HG03378 (cell line): ENCODE results near the gene CELSR3.

Experiments
- ATAC-seq: cut with Tn5 transposase; IDR thresholded peaks from one replicate; pipeline ENCODE4 v1.9.1; 2021; ENCODE audit warnings: mild to moderate bottlenecking, moderate library complexity; ENCODE audit not compliant: unreplicated experiment

The CELSR3 gene

DNA sequence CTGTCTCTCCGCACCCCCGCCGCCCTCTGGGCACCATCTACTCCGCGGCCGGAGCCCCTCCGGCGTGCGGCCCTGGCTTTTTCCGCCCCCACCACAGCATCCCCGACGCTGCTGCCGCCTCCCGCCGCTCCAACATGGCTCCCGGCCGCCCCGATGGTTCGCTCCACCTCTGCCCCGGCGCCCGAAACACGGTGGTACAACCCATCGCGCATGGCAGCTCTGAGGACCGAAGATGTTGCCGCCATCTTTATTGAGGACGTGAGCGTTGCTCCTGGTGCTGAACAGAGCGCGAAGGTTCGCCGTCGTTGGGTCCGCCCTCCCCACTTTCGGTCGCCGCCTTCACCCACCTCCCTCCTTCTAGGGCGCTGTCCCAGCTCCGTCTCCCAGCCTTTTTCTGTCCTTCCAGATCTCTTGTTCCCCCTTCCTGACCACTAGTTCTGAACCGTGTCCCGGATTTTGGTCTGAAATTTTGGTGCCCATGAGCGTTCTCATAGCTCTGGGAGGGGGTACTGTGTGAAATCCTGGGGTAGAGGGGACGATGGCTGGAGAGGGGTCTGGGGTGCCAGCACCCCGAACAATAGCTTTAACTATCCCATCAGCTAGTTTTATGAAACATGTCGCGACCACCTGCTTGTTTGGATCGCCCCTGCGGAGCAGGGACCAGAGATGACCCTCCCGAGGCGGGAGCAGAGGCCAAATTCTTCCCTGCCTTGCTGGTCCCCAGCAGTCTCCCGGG is at the start of gene CELSR3:
Gene CELSR3, minus strand, starts transcription at position 134 of the 736 bp plus-strand sequence. CDS start 252 bp downstream, outside the sequence.
- ATAC-seq = no peak

DNA sequence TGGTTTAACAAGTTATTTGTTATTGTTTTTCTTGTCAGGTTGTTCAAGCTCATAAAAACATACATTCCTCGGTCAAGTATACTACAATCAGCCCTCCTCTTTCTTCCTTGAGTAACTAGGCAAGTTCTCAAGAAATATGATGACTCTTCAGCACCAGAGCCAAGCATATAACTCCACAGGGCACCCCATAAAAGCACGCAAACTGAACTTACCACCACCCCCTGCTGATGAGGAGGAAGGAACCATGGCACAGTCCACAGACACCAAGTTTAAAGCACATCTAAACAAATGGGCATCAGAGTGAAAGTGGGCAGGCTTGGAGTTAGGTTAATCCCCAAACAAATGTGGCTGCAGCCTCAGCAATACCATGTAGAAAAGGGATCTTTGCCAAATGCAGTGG is 49.0 kb upstream of the CELSR3 start:
- no peak for ATAC-seq

DNA sequence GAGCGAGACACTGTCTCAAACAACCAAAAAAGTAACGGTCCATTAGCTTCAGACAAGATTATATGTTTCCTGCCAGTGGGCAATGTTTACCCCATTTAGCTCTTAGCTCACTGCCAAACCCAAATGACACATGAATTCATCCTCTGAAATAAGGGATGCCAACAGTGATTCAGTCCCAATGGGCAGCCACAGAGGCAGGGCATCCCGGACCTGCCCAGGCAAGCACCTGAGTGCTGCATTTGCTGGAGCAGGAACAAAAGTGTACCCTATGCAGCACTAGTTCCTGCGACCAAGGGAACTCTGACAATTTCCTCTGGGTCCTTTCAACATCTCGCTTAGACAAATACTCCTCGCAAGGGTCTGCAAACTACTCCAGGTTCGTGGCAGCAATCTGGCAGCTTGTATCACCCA is 46.4 kb upstream of the CELSR3 start:
- ATAC-seq = no peak

DNA sequence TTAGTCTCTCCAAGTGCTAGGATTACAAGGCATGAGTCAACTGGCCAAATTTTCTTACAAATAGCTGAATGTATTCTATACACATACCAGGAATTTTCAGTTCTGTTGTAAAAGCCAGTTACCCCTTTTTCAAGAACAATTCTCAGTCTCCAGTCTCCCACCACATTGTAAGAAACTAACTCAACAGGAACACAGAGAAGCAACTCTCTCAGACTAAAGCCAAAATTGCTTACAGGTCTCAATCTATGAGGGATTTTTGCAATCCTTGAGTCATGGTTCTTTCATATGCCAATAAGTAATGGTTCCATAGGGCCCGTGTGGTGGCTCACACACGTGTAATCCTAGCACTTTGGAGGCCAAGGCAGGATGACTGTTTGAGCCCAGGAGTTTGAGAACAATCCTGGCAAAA is 45.8 kb upstream of the CELSR3 start:
- no peak for ATAC-seq

GRCh38 chr3:48707157-48707556 is 44.5 kb upstream of the CELSR3 start:
- no peak for ATAC-seq

GRCh38 chr3:48702320-48702920 is 39.7 kb upstream of the CELSR3 start:
- no peak for ATAC-seq

- ATAC-seq = no peak
Measured at GRCh38 chr3:48700731-48701405, 38.2 kb upstream of the CELSR3 start.

DNA sequence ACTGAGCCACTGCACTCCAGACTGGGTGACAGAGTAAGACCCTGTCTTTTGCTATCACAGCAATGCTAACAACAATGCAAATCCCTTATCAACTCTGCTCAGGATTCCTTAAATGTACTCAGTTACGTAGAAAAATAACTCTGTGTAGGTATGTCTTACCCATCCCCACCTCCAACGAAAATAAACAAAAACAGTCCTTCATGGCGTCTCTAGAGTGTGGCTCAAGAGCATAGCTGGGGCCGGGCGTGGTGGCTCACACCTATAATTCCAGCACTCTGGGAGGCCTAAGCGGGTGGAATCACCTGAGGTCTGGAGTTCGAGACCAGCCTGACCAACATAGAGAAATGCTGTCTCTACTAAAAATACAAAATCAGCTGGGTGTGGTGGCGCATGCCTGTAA is 36.2 kb upstream of the CELSR3 start:
- ATAC-seq = no peak

GRCh38 chr3:48697952-48698351 is 35.3 kb upstream of the CELSR3 start:
- no peak for ATAC-seq

- ATAC-seq = no peak
Measured at GRCh38 chr3:48696601-48697000, 33.9 kb upstream of the CELSR3 start.

GRCh38 chr3:48696156-48696555 is 33.5 kb upstream of the CELSR3 start:
- no peak for ATAC-seq

DNA sequence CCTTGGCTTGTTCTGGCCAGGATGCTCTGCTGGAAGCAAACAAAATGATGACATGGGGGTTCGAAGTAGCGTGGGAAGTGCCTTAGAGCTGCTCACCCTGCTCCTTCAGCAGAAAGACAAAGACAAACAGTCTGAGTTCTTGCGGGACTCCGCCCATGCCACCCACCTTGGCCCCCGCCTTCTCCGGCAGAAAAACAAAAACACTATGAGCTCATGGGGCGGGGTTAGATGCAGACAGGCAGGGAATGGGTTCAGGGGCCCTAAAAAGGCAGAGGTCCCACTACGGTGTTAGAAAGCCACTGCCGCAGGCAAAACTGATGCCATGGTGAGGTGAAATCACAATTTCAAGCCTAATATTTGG is 32.7 kb upstream of the CELSR3 start:
- ATAC-seq = no peak

DNA sequence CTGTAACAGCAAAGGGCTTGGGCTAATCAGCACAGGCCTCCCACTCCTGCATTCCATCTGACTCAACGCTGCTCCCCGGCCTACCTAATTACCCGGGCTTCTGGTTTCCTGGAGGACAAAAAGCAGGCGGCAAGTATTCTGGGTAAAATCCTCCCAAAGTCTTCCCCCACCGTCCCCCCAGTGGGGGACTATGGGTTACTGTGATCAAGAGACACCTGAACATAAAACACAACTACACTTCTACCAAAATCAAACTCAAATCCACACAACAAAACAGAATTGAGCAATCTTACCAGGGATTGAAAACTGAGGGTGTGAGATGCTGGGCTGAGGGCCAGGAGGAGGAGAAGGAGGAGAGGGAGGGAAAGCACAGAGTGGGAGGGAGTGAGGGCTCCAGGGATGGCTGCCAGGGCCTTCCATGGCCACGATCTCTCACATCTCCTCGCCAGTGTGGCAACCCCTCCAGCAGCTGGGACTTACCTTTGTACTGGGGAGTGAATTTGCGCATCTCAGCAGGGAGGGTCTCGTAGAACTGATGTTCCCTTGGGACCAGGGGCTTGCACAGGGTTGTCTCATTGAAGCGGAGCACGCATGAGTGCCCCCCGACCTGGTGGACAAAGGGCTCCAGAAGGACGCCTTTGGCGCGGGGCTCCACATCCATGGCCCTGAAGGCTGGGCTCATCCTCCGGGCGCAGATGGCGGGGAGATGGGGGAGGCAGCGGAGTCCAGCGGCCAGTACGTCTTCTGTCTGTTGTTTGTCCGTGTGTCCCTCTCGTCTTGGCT is 32.1 kb upstream of the CELSR3 start:
- no peak for ATAC-seq

DNA sequence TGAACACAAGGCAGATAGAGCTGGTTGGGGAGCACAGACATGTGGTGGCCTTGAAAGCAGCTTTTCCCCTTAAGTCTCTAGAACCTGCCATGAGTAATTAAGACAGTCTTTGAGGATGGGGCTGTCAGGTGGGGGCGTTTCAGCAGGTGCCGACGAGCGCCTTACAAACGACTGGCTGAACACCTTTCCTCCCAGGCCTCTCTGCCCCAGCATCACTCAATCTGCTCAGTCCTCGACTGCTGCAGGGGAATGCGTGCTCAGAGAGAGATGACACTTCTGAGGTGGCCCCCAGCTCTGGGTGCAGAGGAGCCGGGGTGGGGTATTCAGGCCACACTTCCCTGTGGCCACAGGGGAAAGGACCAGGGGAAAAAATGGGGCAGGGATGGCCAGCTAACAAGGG is 31.1 kb upstream of the CELSR3 start:
- no peak for ATAC-seq

DNA sequence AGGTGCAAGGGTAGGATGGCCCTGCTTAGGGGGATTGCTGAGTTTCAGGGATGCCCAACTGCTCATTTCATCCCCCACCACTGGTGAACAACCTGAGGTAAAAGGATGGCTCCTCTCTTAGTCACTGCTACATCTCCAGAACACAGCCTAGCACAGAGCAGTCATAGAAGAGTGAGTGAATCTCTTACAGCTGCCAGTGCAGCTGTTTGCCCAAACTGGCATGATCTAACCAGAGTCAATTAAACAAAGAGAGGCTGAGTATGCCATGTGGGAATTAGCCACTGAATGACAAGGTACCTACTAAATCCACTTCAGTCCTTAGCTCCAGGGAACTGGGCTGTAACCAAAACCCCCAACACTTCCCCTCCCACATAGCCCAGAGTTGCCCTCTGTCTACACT is 29.9 kb upstream of the CELSR3 start:
- ATAC-seq = no peak

DNA sequence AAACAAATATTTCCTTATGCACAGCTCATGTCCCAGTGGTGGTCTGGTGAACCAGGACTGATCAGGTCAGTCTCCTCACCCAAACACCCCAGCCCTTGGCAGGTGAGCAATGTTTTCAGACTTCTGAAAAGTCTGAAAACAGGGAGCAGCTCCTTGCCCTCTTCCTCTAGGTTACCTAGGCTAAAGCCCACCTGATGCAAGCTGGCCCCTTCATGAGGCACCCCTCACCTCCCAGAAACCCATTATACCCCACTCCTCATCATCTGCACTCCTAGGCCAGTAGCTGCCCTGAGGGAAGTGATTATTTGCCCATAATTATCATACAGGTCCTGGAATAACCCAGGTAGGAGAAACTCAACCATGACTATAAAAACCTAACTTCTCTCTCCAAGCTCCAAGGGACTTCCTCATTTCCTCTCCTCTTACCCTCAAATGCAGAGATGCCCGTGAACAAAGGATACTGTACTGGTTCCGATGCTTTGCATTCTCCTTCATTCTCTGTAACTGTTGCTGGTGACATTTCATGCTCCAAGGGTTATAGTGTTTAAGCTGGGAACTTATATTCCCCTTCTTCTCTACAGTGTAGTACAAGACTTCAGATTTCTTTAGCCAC is 28.3 kb upstream of the CELSR3 start:
- ATAC-seq = no peak

GRCh38 chr3:48689384-48689783 is 26.7 kb upstream of the CELSR3 start:
- ATAC-seq = no peak

- no peak for ATAC-seq
Measured at GRCh38 chr3:48688737-48689075, 26.0 kb upstream of the CELSR3 start.

DNA sequence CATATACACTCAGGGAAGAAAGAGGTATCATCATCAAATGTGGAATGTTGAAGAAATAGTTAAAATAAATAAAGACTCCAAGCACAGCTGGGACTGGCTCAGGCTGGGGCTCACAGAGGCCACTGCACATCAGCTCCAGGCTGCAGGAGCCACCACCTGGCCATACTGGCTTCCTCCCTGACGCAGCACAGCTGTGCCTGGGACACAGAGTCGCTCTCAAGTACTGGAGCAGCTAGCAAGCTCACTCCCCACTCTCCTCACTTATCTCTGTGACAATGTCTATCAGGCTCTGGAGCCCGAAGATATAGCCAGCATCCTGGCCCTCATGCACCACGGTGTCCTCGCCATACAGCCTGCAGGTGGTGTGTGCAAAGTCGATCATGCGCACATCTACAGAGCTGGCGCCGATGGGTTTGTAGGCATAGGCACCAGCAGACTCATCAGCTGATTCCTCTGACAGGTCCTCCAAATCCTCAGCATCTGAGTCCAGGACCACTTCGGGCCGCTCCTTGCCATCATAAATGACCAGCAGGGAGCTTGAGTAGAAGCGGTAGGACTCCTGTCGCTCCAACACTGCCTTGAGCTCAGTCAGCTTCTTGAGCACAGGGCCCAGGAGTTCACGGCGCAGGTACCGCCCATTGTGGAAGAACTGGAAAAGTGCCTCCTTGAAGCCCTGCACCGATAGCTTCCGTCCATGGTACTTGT is 25.5 kb upstream of the CELSR3 start:
- no peak for ATAC-seq

DNA sequence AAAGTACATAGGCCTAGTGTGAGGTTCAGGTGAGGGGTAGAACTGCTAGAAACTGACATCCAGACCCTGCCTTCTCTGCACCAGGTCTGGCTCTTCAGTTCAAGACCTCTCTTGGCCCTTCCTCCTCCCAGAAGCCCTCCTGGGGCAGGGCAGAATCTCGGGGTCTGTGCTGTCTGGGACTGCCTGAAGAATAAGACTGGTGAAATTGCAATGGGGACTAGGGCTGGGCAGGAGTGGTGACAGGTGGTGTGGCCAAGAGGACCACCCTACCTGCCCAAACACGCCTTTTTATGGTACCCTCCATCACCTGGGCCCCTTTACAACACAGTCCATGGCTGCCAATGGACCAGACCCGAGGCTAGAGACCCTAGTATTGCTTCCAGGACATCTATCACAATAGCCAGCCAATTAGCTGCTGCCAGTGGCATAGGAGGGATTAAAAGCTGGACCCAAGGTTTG is 24.6 kb upstream of the CELSR3 start:
- ATAC-seq = no peak
